HG02981 (cell line): ENCODE results near the gene SERPINA3.
"Not testable (repeated sequence)": the region's sequence is repeated elsewhere in the genome, so short reads cannot be mapped to it uniquely, and the experiment has no call there.

Source experiments
- ATAC-seq: cut with Tn5 transposase; IDR thresholded peaks from one replicate; pipeline ENCODE4 v1.9.1; 2021; ENCODE audit warnings: mild to moderate bottlenecking, moderate library complexity; ENCODE audit not compliant: unreplicated experiment

The SERPINA3 gene

DNA sequence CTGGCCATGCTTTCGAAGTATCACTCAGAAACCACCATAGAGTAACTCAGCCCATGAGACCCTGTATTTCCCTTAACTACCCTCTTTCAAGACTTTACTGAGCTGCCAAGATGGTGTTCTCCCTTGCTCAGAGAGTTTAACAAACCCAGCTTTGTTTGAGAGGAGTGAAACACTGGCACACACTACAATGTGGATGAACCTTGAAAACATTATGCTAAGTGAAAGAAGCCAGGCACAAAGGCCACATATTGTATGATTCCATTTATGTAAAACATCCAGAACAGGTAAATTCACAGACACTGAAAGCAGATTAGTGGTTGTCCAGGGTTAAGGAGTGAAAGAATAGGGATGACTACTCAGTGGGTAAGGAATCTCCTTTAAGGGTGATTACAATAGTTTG, 18.9 kb downstream of the SERPINA3 start:
- ATAC-seq: no peak

DNA sequence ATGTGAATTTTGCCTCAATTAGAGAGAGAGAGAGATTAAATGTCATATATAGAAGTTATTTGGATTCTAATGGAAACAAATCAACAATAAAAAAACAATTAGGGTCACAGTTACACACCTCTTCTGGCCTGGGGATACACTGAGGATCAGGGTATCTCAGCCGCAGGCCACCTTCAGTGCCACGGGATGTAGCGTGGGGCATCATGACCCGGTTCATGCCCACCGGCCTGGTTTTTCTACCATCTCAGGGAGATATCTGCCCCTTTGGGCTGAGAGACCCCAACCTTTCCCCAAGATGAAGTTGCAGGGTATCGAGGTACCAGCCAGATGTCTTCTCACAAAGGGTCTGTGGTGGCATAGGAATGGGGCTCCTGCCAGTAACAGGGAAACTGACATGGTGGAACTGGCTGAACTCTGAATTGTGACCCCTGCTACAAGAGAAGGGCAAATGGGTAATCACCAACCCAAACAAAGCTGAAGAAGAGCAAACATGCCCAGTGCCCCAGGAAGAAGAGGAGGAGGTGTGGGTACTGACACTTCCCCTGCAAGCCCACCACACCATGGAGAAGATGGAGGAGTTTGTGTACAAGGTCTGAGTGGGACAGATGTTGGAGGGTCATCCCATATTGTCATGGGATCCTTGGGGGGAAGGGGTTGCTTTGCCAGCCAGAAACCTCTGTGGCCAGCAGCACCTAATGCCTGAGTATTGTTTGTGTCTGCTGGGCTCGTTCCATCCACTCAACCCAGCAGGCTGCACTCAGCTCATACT, 19.5 kb downstream of the SERPINA3 start:
- ATAC-seq: no peak

DNA sequence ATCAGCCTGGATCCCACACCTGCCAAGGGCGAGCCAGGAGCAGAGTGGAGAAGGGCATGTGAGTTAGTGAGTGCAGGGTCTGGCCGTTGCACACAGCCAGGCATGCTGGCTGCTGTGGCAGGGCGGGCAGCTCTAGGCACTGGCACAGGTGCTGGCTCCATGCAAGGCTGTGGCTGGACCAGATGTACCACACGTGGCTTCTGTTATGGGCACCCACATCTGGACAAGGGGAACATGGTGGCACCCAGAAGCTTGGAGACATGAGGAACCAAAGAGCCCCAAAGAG, 20.1 kb downstream of the SERPINA3 start:
- ATAC-seq: no peak

DNA sequence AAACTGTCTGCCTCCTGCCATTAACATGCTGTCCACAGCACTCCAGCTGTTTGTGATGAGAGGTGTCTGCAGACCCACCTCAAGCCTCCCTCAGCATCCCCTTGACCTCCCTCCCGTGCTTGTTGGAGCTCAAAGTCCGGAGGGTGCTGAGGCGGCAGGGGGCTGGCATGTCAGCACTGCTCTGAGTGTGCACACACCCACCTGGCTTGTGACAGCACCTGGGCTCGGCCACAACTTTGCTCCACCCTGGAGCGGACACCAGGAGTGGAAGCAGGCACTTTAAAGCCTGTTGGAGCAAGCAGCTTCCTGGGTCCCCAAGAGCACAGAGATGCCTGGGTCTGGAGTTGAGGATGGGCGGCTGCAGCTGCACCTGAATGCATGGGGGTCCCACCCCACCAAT, 20.9 kb downstream of the SERPINA3 start:
- ATAC-seq: no peak

DNA sequence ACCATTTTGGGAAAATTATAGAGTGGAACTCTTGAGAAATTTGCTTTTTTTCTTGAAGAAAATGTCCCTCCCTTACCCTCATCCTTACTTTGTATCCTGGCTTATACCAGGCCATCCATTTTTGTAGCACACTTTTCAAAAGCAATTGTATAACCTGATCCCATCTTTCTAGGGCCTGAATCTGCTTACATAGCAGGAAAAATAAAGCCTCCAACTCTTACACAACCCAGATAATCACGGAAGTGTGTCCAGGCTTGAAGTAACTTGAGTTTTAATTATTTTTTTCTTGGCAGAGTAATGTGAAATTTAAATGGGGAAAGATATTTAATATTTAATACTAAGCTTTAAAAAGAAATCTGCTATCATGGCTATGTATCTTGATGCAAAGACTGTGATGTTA, 23.0 kb downstream of the SERPINA3 start:
- ATAC-seq: no peak

DNA sequence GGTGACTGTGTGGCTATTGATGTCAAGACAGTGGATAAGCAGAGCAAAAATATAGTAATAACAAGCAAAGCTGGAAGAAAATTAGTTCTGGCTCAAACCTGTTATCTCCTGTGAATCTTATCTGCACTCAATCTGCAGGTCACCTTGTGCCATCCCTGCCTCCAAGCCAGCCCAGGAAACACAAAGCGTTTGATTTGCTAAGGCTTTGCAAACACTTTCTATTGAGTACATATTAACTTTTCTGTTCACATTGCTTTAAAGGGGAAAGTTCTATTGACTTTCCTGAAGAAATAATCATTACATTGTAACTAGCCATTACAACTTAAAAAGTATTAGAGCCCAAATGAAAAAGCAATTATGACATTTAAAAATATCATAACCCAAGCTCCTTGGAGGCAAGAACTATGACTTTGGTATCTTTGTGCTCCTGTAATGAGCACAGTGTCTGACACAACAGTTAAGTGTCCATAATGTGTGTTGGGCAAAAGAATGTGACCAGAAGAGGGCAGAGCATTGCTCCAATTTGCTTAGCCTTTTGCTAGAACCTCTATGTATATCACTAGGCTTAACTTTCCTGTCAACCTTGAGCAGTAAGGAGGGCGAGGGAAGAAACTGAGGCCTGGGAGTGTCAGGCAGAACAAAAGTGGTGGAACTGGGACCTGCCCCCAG, 24.7 kb downstream of the SERPINA3 start:
- no peak for ATAC-seq

DNA sequence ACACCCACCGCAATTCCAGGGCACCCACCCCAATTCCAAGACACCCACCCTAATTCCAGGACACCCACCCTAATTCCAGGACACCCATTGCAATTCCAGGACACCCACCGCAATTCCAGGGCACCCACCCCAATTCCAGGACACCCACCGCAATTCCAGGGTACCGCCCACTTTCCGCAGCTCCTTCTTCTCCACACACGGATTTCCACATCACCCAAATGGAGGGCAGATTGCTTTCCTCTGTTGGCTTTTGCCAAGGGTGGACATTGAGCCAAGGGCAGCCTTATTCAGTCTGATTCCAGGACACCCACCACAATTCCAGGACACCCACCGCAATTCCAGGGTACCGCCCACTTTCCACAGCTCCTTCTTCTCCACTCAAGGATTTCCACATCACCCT, 25.6 kb downstream of the SERPINA3 start:
- not testable (repeated sequence) for ATAC-seq

DNA sequence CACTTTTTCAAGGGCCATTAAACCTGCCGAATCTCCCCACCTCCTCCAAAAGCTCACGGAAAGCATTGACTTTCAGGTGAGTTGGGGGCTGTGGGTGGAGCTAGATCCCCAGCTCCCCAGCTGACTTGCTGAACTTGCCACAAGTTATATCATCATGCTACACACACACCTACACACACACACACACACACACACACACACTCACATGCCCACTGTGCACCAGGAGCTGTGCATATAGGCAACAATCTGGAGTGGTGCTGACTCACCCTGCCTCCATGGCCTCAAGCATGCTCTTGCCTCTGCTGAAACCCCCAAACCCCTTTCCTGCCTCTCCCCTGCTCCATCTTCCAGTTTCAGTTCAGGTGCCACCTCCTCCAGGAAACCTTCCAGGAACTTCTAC, 26.1 kb downstream of the SERPINA3 start:
- no peak for ATAC-seq

DNA sequence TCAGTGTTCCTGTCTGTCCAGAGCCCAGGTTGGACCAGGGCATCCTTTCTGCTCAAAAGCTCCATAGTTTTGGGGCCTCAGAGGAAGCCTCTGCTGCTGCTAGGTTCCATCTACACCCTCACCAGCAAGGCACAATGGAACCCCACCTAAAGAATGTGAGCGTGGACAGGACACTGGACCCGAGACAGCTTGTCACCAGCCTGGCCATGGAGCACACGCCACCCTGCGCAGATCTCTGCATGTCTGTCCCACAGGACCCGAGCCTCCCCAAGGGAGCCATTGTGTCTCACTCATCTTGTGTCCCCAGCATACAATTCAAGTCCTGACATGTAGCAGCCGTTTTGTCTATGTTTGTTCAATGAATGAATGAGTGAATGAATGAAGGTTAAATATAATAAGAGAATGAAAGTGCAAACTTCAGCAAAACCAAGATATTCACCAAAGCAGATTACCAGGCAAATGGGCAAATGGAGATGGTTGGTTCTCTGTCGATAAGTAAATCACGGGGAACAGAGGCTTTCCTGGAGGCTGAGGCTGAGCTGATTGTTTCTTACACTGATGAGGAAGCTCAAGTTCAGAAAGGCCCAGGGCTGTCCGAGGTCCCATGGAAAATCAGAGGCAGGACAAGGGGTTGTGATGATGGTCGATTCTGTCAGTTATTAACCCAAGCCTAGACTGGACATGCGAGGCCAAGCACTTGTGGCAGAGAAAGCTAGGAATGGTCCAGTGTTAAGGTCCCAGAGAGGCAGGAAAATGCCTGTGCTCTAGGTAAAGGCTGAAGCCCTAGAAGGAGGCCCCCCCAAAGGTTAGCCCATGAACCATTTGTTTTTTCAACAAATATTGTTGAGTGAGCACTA, 27.0 kb downstream of the SERPINA3 start:
- no peak for ATAC-seq

DNA sequence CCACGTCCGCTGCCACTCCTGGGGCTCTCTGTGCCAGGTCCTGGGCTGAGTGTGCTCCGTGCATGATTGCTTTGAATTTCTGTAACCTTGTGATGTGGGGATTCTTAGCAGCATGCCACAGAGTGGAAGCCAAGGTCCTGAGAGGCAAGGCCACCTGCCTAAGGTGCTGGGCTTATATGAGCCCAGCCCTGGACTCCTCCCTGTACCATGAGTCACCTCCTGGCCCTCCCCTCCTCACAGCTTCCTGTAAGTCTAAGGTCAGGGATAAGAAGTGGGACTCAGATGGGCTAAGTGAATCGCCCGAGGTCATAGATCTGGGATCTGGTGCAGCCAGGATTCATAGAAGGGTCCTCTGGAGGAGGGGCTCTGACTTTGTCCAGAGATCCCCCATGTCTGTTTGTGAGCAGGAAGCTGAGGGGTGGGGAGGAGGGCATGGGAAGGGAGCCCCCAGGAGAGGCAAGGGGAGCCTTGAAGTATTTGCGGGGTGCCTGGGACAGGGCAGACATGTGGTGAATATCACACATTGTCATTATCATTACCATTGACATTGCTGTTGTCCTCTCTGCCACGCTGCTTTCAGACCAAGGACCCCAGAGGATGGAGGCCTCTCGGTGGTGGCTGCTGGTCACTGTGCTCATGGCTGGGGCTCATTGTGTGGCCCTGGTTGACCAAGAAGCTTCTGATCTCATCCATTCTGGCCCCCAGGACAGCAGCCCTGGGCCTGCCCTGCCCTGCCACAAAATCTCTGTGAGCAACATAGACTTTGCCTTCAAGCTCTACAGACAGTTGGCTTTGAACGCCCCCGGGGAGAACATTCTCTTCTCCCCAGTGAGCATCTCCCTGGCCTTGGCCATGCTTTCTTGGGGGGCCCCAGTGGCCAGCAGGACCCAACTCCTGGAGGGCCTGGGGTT, 28.8 kb downstream of the SERPINA3 start:
- ATAC-seq: no peak

DNA sequence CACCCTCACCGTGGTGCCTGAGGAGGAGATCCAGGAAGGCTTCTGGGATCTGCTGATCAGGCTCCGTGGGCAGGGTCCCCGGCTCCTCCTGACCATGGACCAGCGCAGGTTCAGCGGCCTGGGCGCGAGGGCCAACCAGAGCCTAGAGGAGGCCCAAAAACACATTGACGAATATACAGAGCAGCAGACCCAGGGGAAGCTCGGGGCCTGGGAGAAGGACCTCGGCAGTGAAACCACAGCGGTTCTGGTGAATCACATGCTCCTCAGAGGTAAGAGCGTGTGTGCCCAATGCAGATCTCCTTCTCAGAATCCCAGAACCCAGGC, 29.4 kb downstream of the SERPINA3 start:
- no peak for ATAC-seq

DNA sequence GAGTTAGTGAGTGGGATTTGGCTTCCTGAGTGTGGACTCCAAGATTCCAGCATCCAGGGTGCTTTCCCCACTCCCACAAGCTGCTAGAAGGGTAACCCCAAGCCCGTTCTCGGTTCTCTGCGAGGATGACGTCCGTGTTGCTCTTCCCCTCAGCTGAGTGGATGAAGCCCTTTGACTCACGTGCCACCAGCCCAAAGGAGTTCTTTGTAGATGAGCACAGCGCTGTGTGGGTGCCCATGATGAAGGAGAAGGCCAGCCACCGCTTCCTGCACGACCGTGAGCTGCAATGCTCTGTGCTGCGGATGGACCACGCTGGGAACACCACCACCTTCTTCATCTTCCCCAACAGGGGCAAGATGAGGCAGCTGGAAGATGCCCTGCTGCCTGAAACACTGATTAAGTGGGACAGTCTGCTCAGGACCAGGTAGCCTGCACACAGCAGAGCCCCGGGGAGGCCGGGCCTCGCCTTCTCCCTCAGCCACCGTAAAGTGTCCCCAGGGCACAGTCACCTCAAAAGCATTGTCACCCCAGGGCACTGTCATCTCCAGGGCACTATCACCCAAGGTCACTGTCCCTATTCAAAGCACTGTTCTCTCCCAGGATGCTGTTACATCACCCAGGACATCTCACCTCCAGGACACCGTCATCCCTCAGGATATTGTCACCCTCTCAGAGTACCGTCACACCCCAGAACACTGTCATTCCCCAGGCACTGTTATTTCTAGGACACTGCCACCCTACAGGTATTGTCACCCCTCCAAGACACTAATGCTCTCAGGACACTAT, 31.3 kb downstream of the SERPINA3 start:
- ATAC-seq: no peak

DNA sequence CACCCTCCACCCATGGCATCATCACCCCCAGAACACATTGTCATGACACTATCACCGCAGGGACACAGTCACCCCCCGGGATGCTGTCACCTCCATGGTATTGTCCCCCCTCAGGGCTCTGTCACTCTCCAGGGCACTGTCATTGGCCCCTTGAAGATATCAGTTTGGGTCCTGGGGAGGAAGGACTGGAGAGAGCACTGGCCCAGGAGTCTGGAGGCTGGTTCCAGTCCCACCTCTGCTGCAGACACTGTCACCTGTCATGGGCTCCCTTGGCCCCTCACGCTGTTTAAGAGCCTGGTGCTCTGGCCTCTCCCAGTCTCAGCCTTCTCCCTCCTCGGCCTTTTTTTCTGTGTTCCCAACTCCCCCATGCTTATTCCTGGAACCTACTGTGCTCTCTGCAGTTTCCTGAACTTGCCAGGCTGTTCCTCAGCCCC, 31.9 kb downstream of the SERPINA3 start:
- ATAC-seq: no peak

DNA sequence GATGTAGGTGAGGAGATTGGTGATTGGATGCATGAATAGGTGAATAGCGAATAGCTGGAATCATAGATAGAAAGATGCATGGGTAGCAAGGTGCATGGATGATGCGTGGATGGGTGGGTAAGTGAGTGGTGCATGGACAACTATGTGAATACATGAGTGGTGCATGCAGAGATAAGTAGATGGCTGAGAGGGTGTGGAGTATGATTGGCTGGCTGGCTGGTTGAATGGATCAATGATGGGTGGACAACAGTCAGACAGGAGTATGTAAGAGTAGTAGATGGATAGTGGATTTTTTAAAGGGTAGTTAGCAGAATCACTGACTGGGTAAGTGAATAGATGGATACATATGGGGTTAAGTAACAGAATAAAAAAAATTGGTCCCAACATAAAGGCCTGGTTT, 33.9 kb downstream of the SERPINA3 start:
- ATAC-seq: no peak

DNA sequence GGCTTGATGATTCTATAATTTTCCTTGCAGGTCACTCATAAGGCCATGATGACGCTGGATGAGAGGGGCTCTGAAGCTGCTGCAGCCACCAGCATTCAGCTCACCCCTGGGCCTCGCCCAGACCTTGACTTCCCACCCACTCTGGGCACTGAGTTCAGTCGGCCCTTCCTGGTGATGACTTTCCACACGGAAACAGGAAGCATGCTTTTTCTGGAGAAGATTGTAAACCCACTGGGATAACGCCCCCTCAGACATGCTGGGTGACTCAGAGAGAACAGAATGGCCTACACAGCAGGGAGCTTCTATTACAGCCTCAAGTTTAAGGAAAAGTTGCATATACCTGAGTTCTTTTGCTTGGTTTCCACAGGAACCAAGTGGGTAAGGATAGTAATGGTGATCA, 34.3 kb downstream of the SERPINA3 start:
- no peak for ATAC-seq

DNA sequence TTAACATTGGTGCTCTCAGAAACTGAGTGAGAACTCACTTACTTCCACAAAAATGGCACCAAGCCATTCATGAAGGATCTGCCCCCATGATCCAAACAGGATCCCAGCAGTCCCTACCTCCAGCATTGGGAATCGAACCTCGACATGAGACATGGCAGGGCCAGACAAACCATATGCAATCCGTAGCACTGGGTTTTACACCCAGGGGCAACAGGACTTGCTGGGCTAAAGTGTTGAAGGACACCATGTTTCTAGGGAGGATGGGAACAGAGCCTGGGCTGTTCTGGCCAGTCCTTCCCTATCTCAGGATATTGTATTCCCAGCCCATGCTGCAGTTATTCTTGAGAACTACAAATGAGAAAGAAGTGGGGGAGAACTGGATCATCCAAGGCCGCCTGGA, 36.6 kb downstream of the SERPINA3 start:
- ATAC-seq: no peak

DNA sequence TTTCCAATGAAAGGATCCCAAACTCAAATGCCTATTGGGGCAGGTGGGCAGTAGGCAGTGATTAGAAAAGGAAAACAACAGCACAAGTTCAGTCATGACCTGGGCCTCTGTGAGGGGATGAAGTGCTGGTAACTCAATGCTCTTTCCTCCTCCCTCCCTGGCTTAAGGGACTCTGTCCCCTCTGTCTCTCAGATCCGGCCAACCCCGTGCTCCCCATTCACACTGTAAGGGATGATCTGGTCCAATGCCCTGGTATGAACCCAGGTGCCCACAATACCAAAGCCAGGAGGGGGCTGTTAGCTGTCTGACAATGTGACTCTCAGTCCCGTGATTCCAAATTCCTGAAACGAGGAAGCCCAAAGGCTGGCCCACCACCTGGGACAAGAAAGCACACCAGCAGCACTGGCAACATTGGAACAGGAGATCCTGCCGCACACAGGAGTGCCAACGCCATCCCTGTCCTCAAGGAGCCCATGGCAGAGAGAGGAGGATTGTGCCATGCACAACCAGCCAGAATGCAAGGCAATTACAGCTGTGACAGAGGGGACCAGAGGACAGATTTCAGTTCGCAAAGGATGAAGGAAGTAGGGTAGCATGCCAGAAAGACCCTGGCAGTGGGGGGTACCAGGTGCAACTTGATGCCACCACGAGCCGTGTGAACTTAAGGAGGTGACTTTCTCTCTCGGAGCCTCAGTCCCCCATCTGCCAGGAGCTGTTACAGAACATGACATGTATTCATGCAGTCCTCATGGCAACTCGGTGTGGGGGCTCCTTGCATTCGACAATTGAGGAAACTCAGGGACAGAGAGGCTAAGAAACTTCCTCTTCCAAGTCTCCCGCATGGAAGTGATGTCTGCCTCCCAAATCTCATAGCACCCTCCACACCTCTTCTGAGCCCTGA, 37.6 kb downstream of the SERPINA3 start:
- no peak for ATAC-seq

DNA sequence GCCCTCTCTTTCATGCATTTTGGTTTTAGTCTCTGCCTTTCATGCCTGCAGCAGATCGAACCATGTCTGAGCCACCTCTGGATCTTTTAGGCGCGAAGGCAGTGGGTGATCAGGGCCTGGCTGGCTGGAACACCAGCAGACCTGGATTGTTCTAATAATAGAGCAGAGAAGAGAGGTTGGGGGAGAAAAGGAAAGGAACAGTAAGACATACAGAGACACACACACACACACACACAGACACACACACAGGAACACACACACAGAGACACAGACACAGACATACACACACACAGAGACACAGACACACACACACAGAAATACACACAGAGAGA, 38.2 kb downstream of the SERPINA3 start:
- ATAC-seq: no peak
